DLD1 (cell line): ENCODE data around the gene PLA2G4C.
"Not testable (repeated sequence)": the region's sequence is repeated elsewhere in the genome, so short reads cannot be mapped to it uniquely, and the experiment has no call there.

Experiments
- in situ Hi-C: cut with HindIII; loops from 2 replicates; pipeline ENCODE4 v1.10.0; 2017; ENCODE audit warnings: low sequenced_read_pairs

The PLA2G4C gene

GRCh38 chr19:48111280-48111679 is 663 bp upstream of the PLA2G4C start:
- in situ Hi-C loops, result no loop called here

GRCh38 chr19:48108997-48109782 is 1.4 kb downstream of the PLA2G4C start:
- in situ Hi-C loops, result no loop called here

- in situ Hi-C loops, result no loop called here
Measured at GRCh38 chr19:48103922-48104321, 6.7 kb downstream of the PLA2G4C start.

GRCh38 chr19:48102870-48103751 is 7.5 kb downstream of the PLA2G4C start:
- in situ Hi-C loops, result no loop called here

GRCh38 chr19:48095612-48096175 is 14.9 kb downstream of the PLA2G4C start:
- in situ Hi-C loops, result no loop called here

- in situ Hi-C loops, result no loop called here
Measured at GRCh38 chr19:48094855-48095203, 15.8 kb downstream of the PLA2G4C start.

GRCh38 chr19:48094129-48094854 is 16.3 kb downstream of the PLA2G4C start:
- in situ Hi-C loops, result no loop called here

- in situ Hi-C loops, result not testable (repeated sequence)
Measured at GRCh38 chr19:48091111-48091718, 19.4 kb downstream of the PLA2G4C start.

GRCh38 chr19:48090281-48090802 is 20.3 kb downstream of the PLA2G4C start:
- in situ Hi-C loops, result no loop called here

GRCh38 chr19:48088991-48089390 is 21.6 kb downstream of the PLA2G4C start:
- in situ Hi-C loops, result loop anchor here (10.0 kb wide), 2 partner anchors 84 to 126 kb away; no protein-coding TSS in a partner anchor

- in situ Hi-C loops, result loop anchor here (10.0 kb wide), 2 partner anchors 81 to 129 kb away; no protein-coding TSS in a partner anchor
Measured at GRCh38 chr19:48085904-48086864, 24.4 kb downstream of the PLA2G4C start.

GRCh38 chr19:48085076-48085475 is 25.5 kb downstream of the PLA2G4C start:
- in situ Hi-C loops, result loop anchor here (10.0 kb wide), 2 partner anchors 80 to 130 kb away; no protein-coding TSS in a partner anchor

GRCh38 chr19:48081106-48081505 is 29.5 kb downstream of the PLA2G4C start:
- in situ Hi-C loops, result loop anchor here (10.0 kb wide), 2 partner anchors 76 to 134 kb away; no protein-coding TSS in a partner anchor

GRCh38 chr19:48070177-48070769 is 40.3 kb downstream of the PLA2G4C start:
- in situ Hi-C loops, result not testable (repeated sequence)

GRCh38 chr19:48069435-48069834 is 41.2 kb downstream of the PLA2G4C start:
- in situ Hi-C loops, result no loop called here

GRCh38 chr19:48064509-48064908 is 46.1 kb downstream of the PLA2G4C start:
- in situ Hi-C loops, result no loop called here

GRCh38 chr19:48061401-48062344 is 48.9 kb downstream of the PLA2G4C start:
- in situ Hi-C loops, result no loop called here
